ENCODE measurements around the gene RSPH6A.

- TF ChIP-seq CTCF (IDR thresholded peaks at IDR 0.05) (no peak), EP300 (IDR thresholded peaks at IDR 0.05; ENCODE audit: low read depth) (no peak), POLR2A (IDR thresholded peaks at IDR 0.05) (no peak)
Measured at GRCh38 chr19:45825917-45826893, 11.1 kb upstream of the RSPH6A start.
